Activated T-helper 17 cell treated with anti-CD3 and anti-CD28 coated beads, Interleukin-2, amount 50 U/mL, for 72 hours (primary cell): ENCODE results near the gene LMTK3. TPM values are rescaled to one million over a fixed set of nuclear protein-coding genes. Genes with fewer than 3 reads are reported as not detected.

Experiments
- ATAC-seq: fragments of 150-1000 bp; cut with Tn5 transposase; replicated peaks from 2 replicates; pipeline ENCODE4 v1.10.0; 2021; ENCODE audit warnings: mild to moderate bottlenecking, moderate library complexity
- H3K27ac Mint-ChIP-seq: one replicate; pipeline ENCODE4 v1.8.0; 2022; ENCODE audit warnings: mixed read lengths
- H3K27me3 Mint-ChIP-seq: one replicate; pipeline ENCODE4 v1.8.0; 2022; ENCODE audit warnings: mixed read lengths
- H3K36me3 Mint-ChIP-seq: one replicate; pipeline ENCODE4 v1.8.0; 2022; ENCODE audit warnings: low read depth, mild to moderate bottlenecking, mixed read lengths
- H3K4me1 Mint-ChIP-seq: one replicate; pipeline ENCODE4 v1.8.0; 2022; ENCODE audit warnings: mixed read lengths
- H3K4me3 Mint-ChIP-seq: one replicate; pipeline ENCODE4 v1.8.0; 2022; ENCODE audit warnings: mild to moderate bottlenecking, mixed read lengths
- H3K9me3 Mint-ChIP-seq: one replicate; pipeline ENCODE4 v1.8.0; 2022; ENCODE audit warnings: mixed read lengths
- total RNA-seq, 2 donors: library from RNA; stranded (reverse); gene quantifications; one replicate each; pipeline ENCODE4 v1.2.3, GENCODE V29; 2022

The LMTK3 gene
- total RNA-seq, 2 donors from 2014 or later, result 3.8 to 5.9 TPM

- H3K27ac Mint-ChIP-seq, result peak overlapping the region; percentile 65
- no peak for ATAC-seq
- H3K4me1 Mint-ChIP-seq, result no peaks in the 10 kb centered on the region
- peaks cover 17% of the 10 kb centered on the region for H3K36me3 Mint-ChIP-seq
- H3K4me3 Mint-ChIP-seq, result no peak overlapping the region
- no peaks in the 10 kb centered on the region for H3K27me3 Mint-ChIP-seq
- no peaks in the 10 kb centered on the region for H3K9me3 Mint-ChIP-seq
Observed at GRCh38 chr19:48465215-48465614, 46.4 kb downstream of the LMTK3 start.

DNA sequence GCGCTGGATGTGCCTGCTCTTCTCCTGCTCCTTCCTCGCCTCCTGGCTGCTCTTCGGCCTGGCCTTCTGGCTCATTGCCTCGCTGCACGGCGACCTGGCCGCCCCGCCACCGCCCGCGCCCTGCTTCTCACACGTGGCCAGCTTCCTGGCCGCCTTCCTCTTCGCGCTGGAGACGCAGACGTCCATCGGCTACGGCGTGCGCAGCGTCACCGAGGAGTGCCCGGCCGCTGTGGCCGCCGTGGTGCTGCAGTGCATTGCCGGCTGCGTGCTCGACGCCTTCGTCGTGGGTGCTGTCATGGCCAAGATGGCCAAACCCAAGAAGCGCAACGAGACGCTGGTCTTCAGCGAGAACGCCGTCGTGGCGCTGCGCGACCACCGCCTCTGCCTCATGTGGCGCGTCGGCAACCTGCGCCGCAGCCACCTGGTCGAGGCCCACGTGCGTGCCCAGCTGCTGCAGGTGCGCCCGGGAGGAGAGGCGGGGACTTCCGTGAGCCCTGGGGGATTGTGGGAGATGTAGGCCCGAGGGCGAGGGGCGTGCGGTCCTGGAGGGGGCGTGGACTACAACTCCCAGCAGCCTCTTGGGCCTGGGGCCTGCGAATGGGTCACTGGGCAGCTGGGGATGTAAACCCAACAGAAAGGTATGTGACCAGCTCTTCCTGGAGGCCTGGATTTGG lies 49.5 kb downstream of the LMTK3 start:
- H3K27me3 Mint-ChIP-seq, result no peaks in the 10 kb centered on the region
- H3K4me1 Mint-ChIP-seq, result no peaks in the 10 kb centered on the region
- peaks cover 41% of the 10 kb centered on the region for H3K36me3 Mint-ChIP-seq
- H3K27ac Mint-ChIP-seq, result no peak overlapping the region
- no peak for ATAC-seq
- H3K4me3 Mint-ChIP-seq, result no peak overlapping the region
- no peaks in the 10 kb centered on the region for H3K9me3 Mint-ChIP-seq

- Mint-ChIP-seq H3K36me3 (peaks cover 46% of the 10 kb centered on the region), H3K27me3 (no peaks in the 10 kb centered on the region), H3K4me1 (no peaks in the 10 kb centered on the region), H3K27ac (no peak overlapping the region), H3K9me3 (no peaks in the 10 kb centered on the region), H3K4me3 (no peak overlapping the region)
- no peak for ATAC-seq
Observed at GRCh38 chr19:48461651-48461981, 50.0 kb downstream of the LMTK3 start.

- H3K27ac Mint-ChIP-seq, result no peak overlapping the region
- H3K27me3 Mint-ChIP-seq, result no peaks in the 10 kb centered on the region
- H3K4me1 Mint-ChIP-seq, result peaks cover 8% of the 10 kb centered on the region
- peaks cover 78% of the 10 kb centered on the region for H3K36me3 Mint-ChIP-seq
- no peak for ATAC-seq
- no peak overlapping the region for H3K4me3 Mint-ChIP-seq
- no peaks in the 10 kb centered on the region for H3K9me3 Mint-ChIP-seq
Observed at GRCh38 chr19:48458016-48458415, 53.6 kb downstream of the LMTK3 start.

- Mint-ChIP-seq H3K27ac (no peak overlapping the region), H3K36me3 (peaks cover 81% of the 10 kb centered on the region), H3K4me3 (no peak overlapping the region), H3K27me3 (no peaks in the 10 kb centered on the region), H3K9me3 (no peaks in the 10 kb centered on the region), H3K4me1 (peaks cover 8% of the 10 kb centered on the region)
- no peak for ATAC-seq
Observed at GRCh38 chr19:48456864-48457263, 54.8 kb downstream of the LMTK3 start.

GRCh38 chr19:48455908-48456562 lies 55.6 kb downstream of the LMTK3 start:
- Mint-ChIP-seq H3K4me3 (no peak overlapping the region), H3K27me3 (no peaks in the 10 kb centered on the region), H3K4me1 (peaks cover 8% of the 10 kb centered on the region), H3K36me3 (peaks cover 88% of the 10 kb centered on the region), H3K9me3 (no peaks in the 10 kb centered on the region), H3K27ac (no peak overlapping the region)
- no peak for ATAC-seq

DNA sequence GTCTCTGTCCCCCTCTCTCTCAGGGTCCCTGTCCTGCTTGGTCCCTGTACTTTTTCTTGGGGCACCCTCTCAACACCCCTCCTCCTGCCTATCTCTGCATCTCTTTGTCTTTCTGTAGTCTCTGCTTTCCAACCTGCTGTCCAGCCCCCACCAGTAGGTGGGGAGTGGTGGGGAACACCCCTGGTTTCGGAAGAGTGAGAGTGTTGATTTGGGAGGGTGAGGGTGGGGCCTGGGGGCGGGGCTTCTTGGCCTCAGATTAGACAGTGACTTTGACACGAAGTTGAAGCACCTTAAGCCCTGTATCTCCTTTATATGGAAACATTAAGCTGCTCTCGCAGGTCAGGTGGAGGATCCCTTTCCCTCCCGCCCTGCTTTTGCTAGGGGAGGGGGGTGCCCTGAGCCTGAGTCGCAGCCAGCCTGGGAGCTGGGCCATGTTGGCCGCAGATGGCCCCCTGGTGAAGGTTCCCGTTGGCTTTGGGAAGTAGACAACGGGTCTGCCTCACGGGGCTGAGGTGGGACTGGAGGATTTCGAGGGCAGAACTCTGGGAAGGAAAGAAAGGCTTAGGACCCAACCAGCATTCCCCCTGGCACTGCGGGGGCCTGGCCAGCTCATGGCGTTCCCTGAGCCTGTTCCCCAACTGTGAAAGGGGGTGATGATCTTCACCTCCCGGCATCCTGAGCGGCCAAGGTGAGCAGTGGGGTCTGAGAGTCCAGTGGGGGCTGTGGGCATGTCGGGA lies 56.3 kb downstream of the LMTK3 start, which contains the start of gene KCNJ14:
TSS of gene KCNJ14 (plus strand) at position 404 of the 737 bp plus-strand sequence. CDS start 6,151 bp downstream, outside the sequence.
- Mint-ChIP-seq H3K4me3 (no peak within 1 kb of the TSS), H3K27ac (peak within 1 kb of the TSS; percentile 37), H3K4me1 (peaks cover 8% of the 10 kb centered on the region), H3K27me3 (no peaks in the 10 kb centered on the region), H3K36me3 (peaks cover 89% of the 10 kb centered on the region), H3K9me3 (no peaks in the 10 kb centered on the region)
- no peak for ATAC-seq

- Mint-ChIP-seq H3K4me3 (no peak overlapping the region), H3K36me3 (peaks cover 90% of the 10 kb centered on the region), H3K27ac (peak overlapping the region; percentile 37), H3K9me3 (no peaks in the 10 kb centered on the region), H3K27me3 (no peaks in the 10 kb centered on the region), H3K4me1 (peaks cover 8% of the 10 kb centered on the region)
- no peak for ATAC-seq
Observed at GRCh38 chr19:48454150-48454730, 57.4 kb downstream of the LMTK3 start.

- Mint-ChIP-seq H3K36me3 (peaks cover 94% of the 10 kb centered on the region), H3K27ac (no peak overlapping the region)
Observed at GRCh38 chr19:48452289-48453190, 59.1 kb downstream of the LMTK3 start.

GRCh38 chr19:48451624-48452023 lies 60.0 kb downstream of the LMTK3 start:
- Mint-ChIP-seq H3K4me1 (peaks cover 16% of the 10 kb centered on the region), H3K36me3 (peaks cover 94% of the 10 kb centered on the region), H3K27ac (peak overlapping the region; percentile 12), H3K4me3 (no peak overlapping the region), H3K27me3 (no peaks in the 10 kb centered on the region), H3K9me3 (no peaks in the 10 kb centered on the region)
- no peak for ATAC-seq

More at GRCh38 chr19:48452289-48453190, 59.1 kb downstream of the LMTK3 start:
- Mint-ChIP-seq H3K9me3 (no peaks in the 10 kb centered on the region), H3K4me1 (peaks cover 16% of the 10 kb centered on the region), H3K27me3 (no peaks in the 10 kb centered on the region), H3K4me3 (no peak overlapping the region)
- no peak for ATAC-seq

DNA sequence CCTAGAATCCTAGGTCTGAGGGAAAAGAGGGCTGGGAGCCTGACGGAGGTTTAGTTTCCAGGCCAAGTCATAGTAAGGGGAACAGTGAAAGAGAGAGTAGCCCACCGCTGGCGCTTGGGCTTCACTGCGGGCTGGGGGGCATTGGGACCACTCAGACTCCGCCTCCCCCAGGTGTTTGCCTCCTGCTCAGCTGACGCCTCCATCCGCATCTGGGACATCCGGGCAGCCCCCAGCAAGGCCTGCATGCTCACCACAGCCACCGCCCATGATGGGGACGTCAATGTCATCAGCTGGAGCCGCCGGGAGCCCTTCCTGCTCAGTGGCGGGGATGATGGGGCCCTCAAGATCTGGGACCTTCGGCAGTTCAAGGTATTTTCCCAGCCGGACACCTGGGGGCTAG lies 60.8 kb downstream of the LMTK3 start:
- no peak for ATAC-seq
- Mint-ChIP-seq H3K27ac (no peak overlapping the region), H3K36me3 (peaks cover 98% of the 10 kb centered on the region), H3K4me1 (peaks cover 16% of the 10 kb centered on the region), H3K9me3 (no peaks in the 10 kb centered on the region), H3K27me3 (no peaks in the 10 kb centered on the region), H3K4me3 (no peak overlapping the region)

GRCh38 chr19:48450441-48450840 lies 61.2 kb downstream of the LMTK3 start:
- Mint-ChIP-seq H3K36me3 (peaks cover 98% of the 10 kb centered on the region), H3K4me3 (no peak overlapping the region), H3K4me1 (peaks cover 16% of the 10 kb centered on the region), H3K27ac (no peak overlapping the region), H3K9me3 (no peaks in the 10 kb centered on the region), H3K27me3 (no peaks in the 10 kb centered on the region)
- ATAC-seq, result no peak

GRCh38 chr19:48448563-48448962 lies 63.1 kb downstream of the LMTK3 start:
- no peak overlapping the region for H3K27ac Mint-ChIP-seq
- H3K36me3 Mint-ChIP-seq, result peaks cover 90% of the 10 kb centered on the region
- no peaks in the 10 kb centered on the region for H3K9me3 Mint-ChIP-seq
- ATAC-seq, result no peak
- H3K27me3 Mint-ChIP-seq, result peaks cover 7% of the 10 kb centered on the region
- peaks cover 20% of the 10 kb centered on the region for H3K4me1 Mint-ChIP-seq
- H3K4me3 Mint-ChIP-seq, result no peak overlapping the region

DNA sequence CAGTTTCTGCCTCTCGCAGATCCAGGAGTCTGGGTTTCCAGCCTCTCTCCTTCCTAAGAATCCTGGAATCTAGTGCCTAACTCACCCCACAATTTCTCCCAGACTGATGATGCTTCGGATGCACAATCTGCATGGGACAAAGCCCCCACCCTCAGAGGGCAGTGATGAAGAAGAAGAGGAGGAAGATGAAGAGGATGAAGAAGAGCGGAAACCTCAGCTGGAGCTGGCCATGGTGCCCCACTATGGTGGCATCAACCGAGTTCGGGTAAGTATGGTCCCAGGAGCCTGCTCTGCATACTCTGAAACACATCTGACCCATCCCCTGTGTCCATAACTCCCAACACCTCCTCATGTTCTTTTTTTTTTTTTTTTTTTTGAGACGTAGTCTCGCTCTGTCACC lies 65.1 kb downstream of the LMTK3 start:
- peaks cover 78% of the 10 kb centered on the region for H3K36me3 Mint-ChIP-seq
- peak overlapping the region; percentile 97 for H3K4me3 Mint-ChIP-seq
- peaks cover 20% of the 10 kb centered on the region for H3K4me1 Mint-ChIP-seq
- H3K9me3 Mint-ChIP-seq, result no peaks in the 10 kb centered on the region
- H3K27me3 Mint-ChIP-seq, result peaks cover 14% of the 10 kb centered on the region
- no peak for ATAC-seq
- H3K27ac Mint-ChIP-seq, result peak overlapping the region; percentile 96
